Measurements from ENCODE around the gene VPS37B.
"Not testable (repeated sequence)": the region's sequence is repeated elsewhere in the genome, so short reads cannot be mapped to it uniquely, and the experiment has no call there.

Gene VPS37B

GRCh38 chr12:122876281-122876680 lies 19.6 kb downstream of the VPS37B start:
- not testable (repeated sequence) for H3K9me3 ChIP-seq (ENCODE audit: control insufficient read depth, low read depth, low read length); H3K4me3 ChIP-seq (ENCODE audit: low read length); H3K9ac ChIP-seq (ENCODE audit: low read length); H3K36me3 ChIP-seq (ENCODE audit: control insufficient read depth, low read depth, low read length); H3K27ac ChIP-seq (ENCODE audit: low read length)
- Histone ChIP-seq H3K27me3 (ENCODE audit: control insufficient read depth, insufficient read depth, low read length) (peaks cover 100% of the 10 kb centered on the region), H3K4me1 (ENCODE audit: control insufficient read depth, low read depth, low read length) (peaks cover 41% of the 10 kb centered on the region)

- H3K27me3 ChIP-seq (ENCODE audit: control insufficient read depth, insufficient read depth, low read length): peaks cover 100% of the 10 kb centered on the region
- no peak overlapping the region for H3K27ac ChIP-seq (ENCODE audit: low read length)
- peaks cover 42% of the 10 kb centered on the region for H3K4me1 ChIP-seq (ENCODE audit: control insufficient read depth, low read depth, low read length)
- H3K9me3 ChIP-seq (ENCODE audit: control insufficient read depth, low read depth, low read length): no peaks in the 10 kb centered on the region
- H3K36me3 ChIP-seq (ENCODE audit: control insufficient read depth, low read depth, low read length): no peaks in the 10 kb centered on the region
- no peak overlapping the region for H3K9ac ChIP-seq (ENCODE audit: low read length)
- no peak overlapping the region for H3K4me3 ChIP-seq (ENCODE audit: low read length)
Measured at GRCh38 chr12:122875590-122876220, 20.2 kb downstream of the VPS37B start.

- H3K27ac ChIP-seq (ENCODE audit: low read length): no peak overlapping the region
Measured at GRCh38 chr12:122874081-122874480, 21.8 kb downstream of the VPS37B start.

GRCh38 chr12:122873540-122873939 lies 22.4 kb downstream of the VPS37B start:
- Histone ChIP-seq H3K36me3 (ENCODE audit: control insufficient read depth, low read depth, low read length) (no peaks in the 10 kb centered on the region), H3K4me1 (ENCODE audit: control insufficient read depth, low read depth, low read length) (peaks cover 37% of the 10 kb centered on the region), H3K4me3 (ENCODE audit: low read length) (no peak overlapping the region), H3K9ac (ENCODE audit: low read length) (no peak overlapping the region), H3K9me3 (ENCODE audit: control insufficient read depth, low read depth, low read length) (no peaks in the 10 kb centered on the region), H3K27me3 (ENCODE audit: control insufficient read depth, insufficient read depth, low read length) (peaks cover 100% of the 10 kb centered on the region), H3K27ac (ENCODE audit: low read length) (no peak overlapping the region)

More at GRCh38 chr12:122874081-122874480, 21.8 kb downstream of the VPS37B start:
- peaks cover 100% of the 10 kb centered on the region for H3K27me3 ChIP-seq (ENCODE audit: control insufficient read depth, insufficient read depth, low read length)
- no peak overlapping the region for H3K9ac ChIP-seq (ENCODE audit: low read length)
- H3K4me1 ChIP-seq (ENCODE audit: control insufficient read depth, low read depth, low read length): peaks cover 37% of the 10 kb centered on the region
- no peak overlapping the region for H3K4me3 ChIP-seq (ENCODE audit: low read length)
- no peaks in the 10 kb centered on the region for H3K9me3 ChIP-seq (ENCODE audit: control insufficient read depth, low read depth, low read length)
- H3K36me3 ChIP-seq (ENCODE audit: control insufficient read depth, low read depth, low read length): no peaks in the 10 kb centered on the region

GRCh38 chr12:122872815-122873361 lies 23.0 kb downstream of the VPS37B start:
- no peaks in the 10 kb centered on the region for H3K36me3 ChIP-seq (ENCODE audit: control insufficient read depth, low read depth, low read length)

GRCh38 chr12:122871851-122872780 lies 23.8 kb downstream of the VPS37B start:
- peaks cover 100% of the 10 kb centered on the region for H3K27me3 ChIP-seq (ENCODE audit: control insufficient read depth, insufficient read depth, low read length)
- H3K9me3 ChIP-seq (ENCODE audit: control insufficient read depth, low read depth, low read length): no peaks in the 10 kb centered on the region
- peak overlapping the region; percentile 9 for H3K4me3 ChIP-seq (ENCODE audit: low read length)
- no peak overlapping the region for H3K27ac ChIP-seq (ENCODE audit: low read length)
- peak overlapping the region; percentile 7 for H3K9ac ChIP-seq (ENCODE audit: low read length)
- peaks cover 37% of the 10 kb centered on the region for H3K4me1 ChIP-seq (ENCODE audit: control insufficient read depth, low read depth, low read length)
- no peaks in the 10 kb centered on the region for H3K36me3 ChIP-seq (ENCODE audit: control insufficient read depth, low read depth, low read length)

More at GRCh38 chr12:122872815-122873361, 23.0 kb downstream of the VPS37B start:
- Histone ChIP-seq H3K9me3 (ENCODE audit: control insufficient read depth, low read depth, low read length) (no peaks in the 10 kb centered on the region), H3K9ac (ENCODE audit: low read length) (no peak overlapping the region), H3K4me3 (ENCODE audit: low read length) (no peak overlapping the region), H3K4me1 (ENCODE audit: control insufficient read depth, low read depth, low read length) (peaks cover 37% of the 10 kb centered on the region), H3K27ac (ENCODE audit: low read length) (no peak overlapping the region), H3K27me3 (ENCODE audit: control insufficient read depth, insufficient read depth, low read length) (peaks cover 100% of the 10 kb centered on the region)

DNA sequence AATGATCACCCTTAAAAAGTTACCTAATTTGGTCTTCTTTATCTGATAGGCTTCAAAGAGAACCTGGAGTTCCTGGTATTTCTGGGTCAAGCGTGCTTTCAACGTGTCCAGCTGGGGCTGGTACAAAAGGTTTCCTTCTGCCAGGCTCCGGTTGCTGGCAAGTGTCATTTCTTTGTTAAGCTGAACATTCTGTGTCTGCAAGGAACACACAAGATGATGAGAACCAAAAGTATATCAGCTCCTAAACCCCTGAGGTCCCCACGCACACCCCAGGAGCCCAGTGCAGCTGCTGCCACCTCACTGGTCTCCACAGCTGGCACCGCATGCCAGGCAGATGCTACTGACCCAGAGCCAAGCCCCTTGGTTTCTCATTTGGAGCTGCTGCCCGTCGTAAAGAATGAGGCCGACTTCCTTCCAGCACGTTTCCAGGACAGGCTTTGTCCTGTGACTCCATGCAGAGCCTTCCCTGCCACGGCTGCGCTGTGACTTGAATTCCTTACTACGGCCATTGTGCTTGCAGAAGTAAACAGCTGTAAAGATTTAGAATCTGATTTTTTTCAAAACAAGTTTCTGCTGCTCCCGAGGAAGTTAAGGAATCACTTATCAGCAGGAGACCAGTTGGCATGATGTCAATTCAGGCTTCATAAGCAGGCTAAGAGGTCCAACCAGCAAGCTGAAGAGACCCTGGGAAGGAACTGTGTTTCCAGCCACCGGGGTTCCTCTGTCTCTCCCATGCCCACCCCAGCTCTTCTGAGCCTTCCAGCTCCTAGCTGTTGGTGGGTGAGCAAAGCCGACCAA lies 24.9 kb downstream of the VPS37B start:
- H3K27me3 ChIP-seq (ENCODE audit: control insufficient read depth, insufficient read depth, low read length): peaks cover 95% of the 10 kb centered on the region
- H3K36me3 ChIP-seq (ENCODE audit: control insufficient read depth, low read depth, low read length): no peaks in the 10 kb centered on the region
- H3K4me3 ChIP-seq (ENCODE audit: low read length): peak overlapping the region; percentile 9
- no peak overlapping the region for H3K27ac ChIP-seq (ENCODE audit: low read length)
- peaks cover 37% of the 10 kb centered on the region for H3K4me1 ChIP-seq (ENCODE audit: control insufficient read depth, low read depth, low read length)
- H3K9ac ChIP-seq (ENCODE audit: low read length): peak overlapping the region; percentile 7
- H3K9me3 ChIP-seq (ENCODE audit: control insufficient read depth, low read depth, low read length): no peaks in the 10 kb centered on the region

- H3K27ac ChIP-seq (ENCODE audit: low read length): no peak overlapping the region
- no peaks in the 10 kb centered on the region for H3K9me3 ChIP-seq (ENCODE audit: control insufficient read depth, low read depth, low read length)
- peaks cover 87% of the 10 kb centered on the region for H3K27me3 ChIP-seq (ENCODE audit: control insufficient read depth, insufficient read depth, low read length)
- no peaks in the 10 kb centered on the region for H3K36me3 ChIP-seq (ENCODE audit: control insufficient read depth, low read depth, low read length)
- no peak overlapping the region for H3K4me3 ChIP-seq (ENCODE audit: low read length)
- H3K9ac ChIP-seq (ENCODE audit: low read length): no peak overlapping the region
- peaks cover 31% of the 10 kb centered on the region for H3K4me1 ChIP-seq (ENCODE audit: control insufficient read depth, low read depth, low read length)
Measured at GRCh38 chr12:122870163-122870842, 25.6 kb downstream of the VPS37B start.

GRCh38 chr12:122869207-122869973 lies 26.5 kb downstream of the VPS37B start:
- Histone ChIP-seq H3K27ac (ENCODE audit: low read length) (no peak overlapping the region), H3K9ac (ENCODE audit: low read length) (no peak overlapping the region), H3K36me3 (ENCODE audit: control insufficient read depth, low read depth, low read length) (no peaks in the 10 kb centered on the region), H3K4me3 (ENCODE audit: low read length) (no peak overlapping the region), H3K4me1 (ENCODE audit: control insufficient read depth, low read depth, low read length) (peaks cover 29% of the 10 kb centered on the region), H3K9me3 (ENCODE audit: control insufficient read depth, low read depth, low read length) (no peaks in the 10 kb centered on the region), H3K27me3 (ENCODE audit: control insufficient read depth, insufficient read depth, low read length) (peaks cover 78% of the 10 kb centered on the region)

DNA sequence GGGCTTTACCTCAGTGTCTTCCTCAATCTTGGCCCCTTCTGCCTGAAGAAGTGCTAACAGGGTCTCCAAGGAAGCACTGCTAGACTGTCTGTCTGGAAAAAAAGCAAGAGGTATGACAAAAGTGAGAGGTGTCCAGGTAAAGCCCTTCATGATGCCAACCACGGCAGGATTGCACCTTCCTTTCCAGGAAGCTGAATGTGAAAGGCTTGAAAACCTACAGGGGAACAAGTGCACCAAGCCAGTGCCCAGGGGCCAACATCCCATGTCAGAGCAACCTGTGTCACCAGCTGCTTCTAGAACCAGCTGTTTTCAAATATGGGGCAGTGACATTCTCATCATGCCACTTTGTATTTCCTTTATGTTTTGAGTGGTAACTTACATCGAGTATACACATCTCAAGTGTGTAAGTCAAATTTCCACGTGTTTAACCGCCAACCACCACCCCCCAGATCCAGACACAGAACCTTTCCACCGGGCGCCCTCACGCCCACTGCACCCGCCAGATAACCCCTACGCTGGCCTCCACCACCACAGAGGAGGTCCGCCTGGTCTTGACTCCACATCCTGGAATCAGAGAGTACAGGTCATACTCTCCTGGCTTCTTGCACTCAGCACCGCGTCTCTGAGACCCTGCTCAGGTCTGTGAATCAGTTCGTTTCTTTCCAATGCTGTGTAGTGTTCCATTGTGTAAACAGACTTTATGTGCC lies 27.3 kb downstream of the VPS37B start:
- Histone ChIP-seq H3K4me1 (ENCODE audit: control insufficient read depth, low read depth, low read length) (peaks cover 23% of the 10 kb centered on the region), H3K27ac (ENCODE audit: low read length) (no peak overlapping the region)

More for the DNA sequence above, 27.3 kb downstream of the VPS37B start:
- no peak overlapping the region for H3K4me3 ChIP-seq (ENCODE audit: low read length)
- no peaks in the 10 kb centered on the region for H3K9me3 ChIP-seq (ENCODE audit: control insufficient read depth, low read depth, low read length)
- peaks cover 70% of the 10 kb centered on the region for H3K27me3 ChIP-seq (ENCODE audit: control insufficient read depth, insufficient read depth, low read length)
- H3K36me3 ChIP-seq (ENCODE audit: control insufficient read depth, low read depth, low read length): no peaks in the 10 kb centered on the region
- H3K9ac ChIP-seq (ENCODE audit: low read length): no peak overlapping the region

All from iPS-18a (cell line).